ENCODE results near the gene FAM170B.

FAM170B gene

DNA sequence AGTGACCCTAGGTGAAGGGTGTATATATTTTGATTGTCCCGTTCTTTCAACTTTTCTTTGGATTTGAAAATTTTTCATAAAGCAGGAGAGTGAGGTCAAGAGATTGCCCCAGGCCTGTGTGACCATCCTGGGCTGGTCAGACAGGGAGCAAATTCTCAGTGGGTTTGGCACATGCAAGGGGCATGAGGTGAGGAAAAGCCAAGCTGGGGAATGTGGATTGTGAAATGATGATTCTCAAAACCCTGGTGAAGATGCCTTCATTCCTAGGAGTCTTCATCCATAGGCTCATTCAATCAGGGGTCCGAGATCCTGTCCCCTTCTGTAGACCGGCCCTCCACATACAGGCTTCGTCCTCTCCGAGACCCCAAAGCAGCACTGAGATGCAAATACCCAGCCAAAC lies 27.0 kb upstream of the FAM170B start:
- in situ Hi-C loops (cut with HindIII; ENCODE audit: low sequenced_read_pairs), result no loop called here
- H3K4me3 ChIP-seq (ENCODE audit: low read depth, low read length), result no peak overlapping the region
- no peak for DNase-seq (ENCODE audit: low read depth)
- TF ChIP-seq, protein P1, sequence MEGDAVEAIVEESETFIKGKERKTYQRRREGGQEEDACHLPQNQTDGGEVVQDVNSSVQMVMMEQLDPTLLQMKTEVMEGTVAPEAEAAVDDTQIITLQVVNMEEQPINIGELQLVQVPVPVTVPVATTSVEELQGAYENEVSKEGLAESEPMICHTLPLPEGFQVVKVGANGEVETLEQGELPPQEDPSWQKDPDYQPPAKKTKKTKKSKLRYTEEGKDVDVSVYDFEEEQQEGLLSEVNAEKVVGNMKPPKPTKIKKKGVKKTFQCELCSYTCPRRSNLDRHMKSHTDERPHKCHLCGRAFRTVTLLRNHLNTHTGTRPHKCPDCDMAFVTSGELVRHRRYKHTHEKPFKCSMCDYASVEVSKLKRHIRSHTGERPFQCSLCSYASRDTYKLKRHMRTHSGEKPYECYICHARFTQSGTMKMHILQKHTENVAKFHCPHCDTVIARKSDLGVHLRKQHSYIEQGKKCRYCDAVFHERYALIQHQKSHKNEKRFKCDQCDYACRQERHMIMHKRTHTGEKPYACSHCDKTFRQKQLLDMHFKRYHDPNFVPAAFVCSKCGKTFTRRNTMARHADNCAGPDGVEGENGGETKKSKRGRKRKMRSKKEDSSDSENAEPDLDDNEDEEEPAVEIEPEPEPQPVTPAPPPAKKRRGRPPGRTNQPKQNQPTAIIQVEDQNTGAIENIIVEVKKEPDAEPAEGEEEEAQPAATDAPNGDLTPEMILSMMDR (IDR thresholded peaks at IDR 0.05; ENCODE audit: low read depth, low read length, missing control alignments), result no peak

- in situ Hi-C loops (cut with HindIII; ENCODE audit: low sequenced_read_pairs), result no loop called here
- TF ChIP-seq, protein P1 (IDR thresholded peaks at IDR 0.05; ENCODE audit: low read depth, low read length, missing control alignments), result no peak
These were observed 26.3 kb upstream of the FAM170B start for GRCh38 chr10:49160110-49160509.

GRCh38 chr10:49158915-49159314 lies 25.1 kb upstream of the FAM170B start:
- no peak for DNase-seq (ENCODE audit: low read depth)
- TF ChIP-seq, protein P1 (IDR thresholded peaks at IDR 0.05; ENCODE audit: low read depth, low read length, missing control alignments), result no peak
- in situ Hi-C loops (cut with HindIII; ENCODE audit: low sequenced_read_pairs), result no loop called here
- no peak overlapping the region for H3K4me3 ChIP-seq (ENCODE audit: low read depth, low read length)

More at GRCh38 chr10:49160110-49160509, 26.3 kb upstream of the FAM170B start:
- DNase-seq (ENCODE audit: low read depth), result no peak
- no peak overlapping the region for H3K4me3 ChIP-seq (ENCODE audit: low read depth, low read length)

- TF ChIP-seq, protein P1 (IDR thresholded peaks at IDR 0.05; ENCODE audit: low read depth, low read length, missing control alignments), result no peak
- in situ Hi-C loops (cut with HindIII; ENCODE audit: low sequenced_read_pairs), result no loop called here
- no peak for DNase-seq (ENCODE audit: low read depth)
- no peak overlapping the region for H3K4me3 ChIP-seq (ENCODE audit: low read depth, low read length)
These were observed 24.6 kb upstream of the FAM170B start for GRCh38 chr10:49158404-49158803.

GRCh38 chr10:49157229-49157628 lies 23.4 kb upstream of the FAM170B start:
- TF ChIP-seq, protein P1 (IDR thresholded peaks at IDR 0.05; ENCODE audit: low read depth, low read length, missing control alignments), result no peak
- no peak for DNase-seq (ENCODE audit: low read depth)
- in situ Hi-C loops (cut with HindIII; ENCODE audit: low sequenced_read_pairs), result no loop called here
- no peak overlapping the region for H3K4me3 ChIP-seq (ENCODE audit: low read depth, low read length)

DNA sequence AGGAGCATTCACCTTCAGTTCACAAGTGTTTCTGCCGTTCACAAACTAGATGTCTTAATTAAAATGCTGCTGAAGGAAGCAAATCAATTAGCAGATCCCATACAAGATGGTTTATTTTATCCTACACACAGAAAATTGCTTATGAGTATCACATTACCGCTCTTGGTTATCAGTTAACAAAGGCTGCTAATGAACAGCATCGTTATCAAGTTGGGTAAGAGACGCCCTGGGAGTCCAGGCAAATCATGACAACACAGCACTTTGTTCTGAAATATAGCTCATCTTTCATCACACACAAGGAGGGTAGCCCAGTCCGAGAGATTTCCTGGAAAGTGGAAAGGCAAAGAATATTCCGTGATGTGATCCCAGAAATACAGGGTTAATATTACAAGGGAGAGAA lies 20.8 kb upstream of the FAM170B start:
- no peak for DNase-seq (ENCODE audit: low read depth)
- in situ Hi-C loops (cut with HindIII; ENCODE audit: low sequenced_read_pairs), result no loop called here
- no peak overlapping the region for H3K4me3 ChIP-seq (ENCODE audit: low read depth, low read length)
- TF ChIP-seq, protein P1 (IDR thresholded peaks at IDR 0.05; ENCODE audit: low read depth, low read length, missing control alignments), result no peak

DNA sequence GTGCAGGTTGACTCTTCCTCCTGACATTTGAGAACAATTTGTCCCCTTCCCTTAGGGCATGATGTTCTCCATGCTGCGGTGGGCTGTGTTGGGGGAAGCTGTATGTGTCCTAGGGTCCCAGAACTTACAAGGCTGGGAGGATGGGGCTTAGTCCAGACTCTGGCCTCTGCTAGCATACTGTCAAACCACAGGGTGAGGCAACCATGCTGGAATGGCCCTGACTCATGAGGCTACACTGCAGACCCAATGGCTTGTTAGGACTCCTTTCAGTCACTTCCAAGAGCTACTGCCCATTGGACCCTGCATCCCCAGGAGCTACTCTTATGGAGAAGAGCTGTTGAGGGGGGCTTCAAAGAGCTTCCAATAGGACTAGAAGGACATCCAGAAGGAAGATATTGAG lies 20.1 kb upstream of the FAM170B start:
- no peak for DNase-seq (ENCODE audit: low read depth)
- TF ChIP-seq, protein P1 (IDR thresholded peaks at IDR 0.05; ENCODE audit: low read depth, low read length, missing control alignments), result no peak
- in situ Hi-C loops (cut with HindIII; ENCODE audit: low sequenced_read_pairs), result no loop called here
- H3K4me3 ChIP-seq (ENCODE audit: low read depth, low read length), result no peak overlapping the region
